Inflammatory macrophage treated with lipopolysaccharide for 4 hours (primary cell): ENCODE data around the gene ZNF277.

Experiments used
- DNase-seq: peaks from one replicate; pipeline ENCODE4 v3.0.0-alpha.2; 2020

The ZNF277 gene

GRCh38 chr7:112185005-112185834 lies 21.3 kb upstream of the ZNF277 start:
- no peak for DNase-seq

- DNase-seq, result no peak
These were observed 20.2 kb upstream of the ZNF277 start for GRCh38 chr7:112186300-112186699.

- no peak for DNase-seq
These were observed 18.2 kb upstream of the ZNF277 start for GRCh38 chr7:112188257-112188656.

- no peak for DNase-seq
These were observed 16.8 kb upstream of the ZNF277 start for GRCh38 chr7:112189691-112190090.

- DNase-seq, result no peak
These were observed 16.4 kb upstream of the ZNF277 start for GRCh38 chr7:112190120-112190519.

- peak; percentile 78 for DNase-seq
These were observed 14.0 kb upstream of the ZNF277 start for GRCh38 chr7:112192236-112193154.

GRCh38 chr7:112193915-112194502 lies 12.5 kb upstream of the ZNF277 start:
- DNase-seq, result no peak

GRCh38 chr7:112195717-112196116 lies 10.8 kb upstream of the ZNF277 start:
- DNase-seq, result no peak

GRCh38 chr7:112197322-112197721 lies 9.2 kb upstream of the ZNF277 start:
- no peak for DNase-seq

GRCh38 chr7:112199035-112199655 lies 7.3 kb upstream of the ZNF277 start:
- peak; percentile 83 for DNase-seq

GRCh38 chr7:112199672-112200071 lies 6.8 kb upstream of the ZNF277 start:
- DNase-seq, result no peak

GRCh38 chr7:112201411-112201810 lies 5.1 kb upstream of the ZNF277 start:
- no peak for DNase-seq

GRCh38 chr7:112201839-112202238 lies 4.7 kb upstream of the ZNF277 start:
- peak; percentile 33 for DNase-seq

GRCh38 chr7:112202816-112203215 lies 3.7 kb upstream of the ZNF277 start:
- DNase-seq, result peak; percentile 68

GRCh38 chr7:112203365-112203739 lies 3.1 kb upstream of the ZNF277 start:
- DNase-seq, result no peak

GRCh38 chr7:112204499-112205342 lies 1.8 kb upstream of the ZNF277 start:
- peak; percentile 73 for DNase-seq

GRCh38 chr7:112205343-112206237 lies 905 bp upstream of the ZNF277 start:
- DNase-seq, result peak; percentile 69

- peak; percentile 19 for DNase-seq
These were observed 597 bp downstream of the ZNF277 start for GRCh38 chr7:112206991-112207592.

GRCh38 chr7:112207765-112208164 lies 1.3 kb downstream of the ZNF277 start:
- DNase-seq, result no peak

- DNase-seq, result no peak
These were observed 4.9 kb downstream of the ZNF277 start for GRCh38 chr7:112211348-112211907.
